T-helper 1 cell treated with Interleukin-12 subunit alpha and Interleukin-12 subunit beta and Interleukin-4 antibody, amounts not matched to agents 30 ng/mL and 1 ng/mL, for 36 hours (primary cell): ENCODE results near the gene HOXC13. TPM values are rescaled to one million over a fixed set of nuclear protein-coding genes. Genes with fewer than 3 reads are reported as not detected.

ENCODE experiments used
- intact Hi-C: fragments of 100-400 bp; cut with micrococcal nuclease; formaldehyde crosslinking; loops from one replicate; pipeline ENCODE4 v1.15.1; 2024
- total RNA-seq: library from RNA; stranded (reverse); gene quantifications from 2 replicates; pipeline ENCODE4 v1.2.3, GENCODE V29; 2022

HOXC13 gene
- total RNA-seq, 1 donor from 2014 or later, result not detected

DNA sequence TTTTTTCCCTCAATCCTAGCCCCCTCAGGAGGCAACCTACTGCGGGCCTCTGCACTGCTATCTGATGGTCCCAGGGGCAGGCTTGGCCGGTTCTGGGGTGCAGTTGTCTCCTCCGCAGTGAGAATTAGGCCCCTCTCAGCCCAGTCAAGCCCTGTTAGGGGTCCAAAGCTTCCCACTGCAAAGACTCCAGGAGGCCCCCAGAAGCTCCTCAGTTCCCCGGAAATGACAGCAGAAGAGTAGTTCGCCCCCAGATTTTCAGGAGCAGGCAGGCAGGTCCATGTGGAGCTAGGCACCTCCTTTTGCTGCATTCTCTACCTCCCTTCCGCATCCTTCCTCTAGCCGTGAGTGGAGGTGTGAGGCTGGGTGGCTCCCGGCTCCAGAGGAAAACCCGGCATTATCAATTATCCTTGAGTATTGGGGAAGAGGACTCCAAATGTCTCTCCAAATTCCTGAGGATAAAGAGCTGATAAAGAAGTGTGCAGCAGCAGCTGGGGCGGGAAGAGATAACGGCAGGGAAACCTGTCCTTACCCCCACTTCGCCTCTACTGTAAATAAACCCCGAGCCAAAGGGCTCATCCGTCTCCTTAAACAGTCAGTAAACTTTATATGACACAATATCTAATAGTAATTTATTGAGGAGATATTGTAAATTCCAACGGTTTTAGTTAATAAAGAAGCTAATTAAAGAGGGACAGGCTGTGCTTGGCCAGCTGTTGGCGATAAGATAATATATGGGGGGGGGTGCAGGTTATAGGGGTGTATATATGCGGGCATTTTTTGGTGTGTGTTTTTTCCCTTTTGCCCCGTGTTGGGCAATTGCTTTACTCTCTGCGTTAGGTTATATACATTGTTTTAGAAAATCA, 15.4 kb downstream of the HOXC13 start:
- intact Hi-C loops, result loop anchor here (2.0 to 5.0 kb wide), 2 partner anchors 23 to 33 kb away; partner anchors contain the start of gene HOXC10

DNA sequence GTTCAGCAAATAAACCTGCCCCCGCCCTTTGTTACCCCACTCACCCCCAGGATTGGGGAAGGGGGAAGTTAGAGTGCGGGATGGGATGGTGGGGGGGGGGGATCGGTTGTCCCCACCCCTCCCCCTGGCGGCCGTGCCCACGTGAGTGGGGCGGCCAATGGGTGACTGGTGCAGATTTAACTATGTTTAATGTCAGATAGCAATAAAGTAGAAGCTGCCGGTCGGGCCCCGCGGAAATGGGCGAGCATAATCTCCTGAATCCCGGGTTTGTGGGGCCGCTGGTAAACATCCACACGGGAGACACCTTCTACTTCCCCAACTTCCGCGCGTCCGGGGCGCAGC, 16.0 kb downstream of the HOXC13 start, which contains the start of gene HOXC12:
Gene HOXC12 (plus strand): TSS at position 210 of the 342 bp plus-strand sequence. CDS start 27 bp downstream, at position 237.
- intact Hi-C loops, result loop anchor here (2.0 to 5.0 kb wide), 2 partner anchors 24 to 33 kb away; partner anchors contain the start of gene HOXC10

- intact Hi-C loops, result loop anchor here (2.0 kb wide), 1 partner anchor 24 kb away; no protein-coding TSS in a partner anchor
Measured at GRCh38 chr12:53955036-53955775, 16.6 kb downstream of the HOXC13 start.

DNA sequence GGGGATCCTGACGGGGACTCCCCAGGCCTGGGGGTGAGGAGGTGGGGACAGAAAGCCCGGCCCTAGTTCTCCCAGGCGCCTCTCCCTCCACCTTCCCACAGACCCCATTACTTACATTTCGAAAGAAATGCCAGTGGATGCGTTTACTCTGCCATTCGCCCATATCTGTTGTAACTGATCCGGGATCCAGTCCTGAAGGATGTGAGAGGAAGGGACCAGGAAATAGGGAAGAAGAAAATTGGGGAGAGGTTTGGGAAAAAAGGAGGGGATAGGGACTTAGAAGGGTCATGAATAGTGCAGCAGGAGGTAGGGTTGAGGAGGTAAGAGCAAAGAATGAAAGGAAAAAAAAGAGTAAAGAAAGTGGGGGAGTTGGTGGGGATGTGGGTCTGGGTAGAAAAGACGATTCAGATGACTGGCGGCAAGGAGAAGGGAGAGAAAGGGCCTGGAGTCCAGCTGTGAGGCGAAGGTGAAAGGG, 17.2 kb downstream of the HOXC13 start:
- intact Hi-C loops, result loop anchor here (2.0 kb wide), 1 partner anchor 25 kb away; no protein-coding TSS in a partner anchor

- intact Hi-C loops, result no loop called here
Measured at GRCh38 chr12:53956251-53956887, 17.7 kb downstream of the HOXC13 start.

- intact Hi-C loops, result no loop called here
Measured at GRCh38 chr12:53956914-53957536, 18.4 kb downstream of the HOXC13 start.

GRCh38 chr12:53958128-53958527, 19.5 kb downstream of the HOXC13 start:
- intact Hi-C loops, result no loop called here

DNA sequence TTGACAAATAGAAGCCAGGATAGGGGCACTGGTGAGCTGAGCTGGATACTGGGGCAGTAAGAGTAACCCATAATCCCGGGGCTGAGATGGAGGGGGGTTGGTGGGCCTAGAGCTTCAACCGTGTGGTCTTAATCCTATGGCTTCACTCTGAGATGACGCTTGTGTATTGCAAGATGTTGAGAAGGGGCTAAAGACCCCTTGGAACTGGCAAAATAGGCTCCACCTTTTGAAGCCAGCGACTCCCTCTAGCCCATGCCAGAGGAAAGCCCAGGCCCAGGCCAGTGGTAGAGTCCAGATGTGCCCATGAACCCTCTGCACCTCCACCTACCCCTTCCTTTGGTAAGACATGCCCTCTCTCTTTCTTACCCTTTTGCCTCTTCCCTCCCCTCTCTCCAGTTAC, 20.7 kb downstream of the HOXC13 start:
- intact Hi-C loops, result no loop called here

- intact Hi-C loops, result loop anchor here (5.0 kb wide), 2 partner anchors 37 to 92 kb away; partner anchors contain the start of gene HOXC4
Measured at GRCh38 chr12:53960187-53961024, 21.8 kb downstream of the HOXC13 start.

DNA sequence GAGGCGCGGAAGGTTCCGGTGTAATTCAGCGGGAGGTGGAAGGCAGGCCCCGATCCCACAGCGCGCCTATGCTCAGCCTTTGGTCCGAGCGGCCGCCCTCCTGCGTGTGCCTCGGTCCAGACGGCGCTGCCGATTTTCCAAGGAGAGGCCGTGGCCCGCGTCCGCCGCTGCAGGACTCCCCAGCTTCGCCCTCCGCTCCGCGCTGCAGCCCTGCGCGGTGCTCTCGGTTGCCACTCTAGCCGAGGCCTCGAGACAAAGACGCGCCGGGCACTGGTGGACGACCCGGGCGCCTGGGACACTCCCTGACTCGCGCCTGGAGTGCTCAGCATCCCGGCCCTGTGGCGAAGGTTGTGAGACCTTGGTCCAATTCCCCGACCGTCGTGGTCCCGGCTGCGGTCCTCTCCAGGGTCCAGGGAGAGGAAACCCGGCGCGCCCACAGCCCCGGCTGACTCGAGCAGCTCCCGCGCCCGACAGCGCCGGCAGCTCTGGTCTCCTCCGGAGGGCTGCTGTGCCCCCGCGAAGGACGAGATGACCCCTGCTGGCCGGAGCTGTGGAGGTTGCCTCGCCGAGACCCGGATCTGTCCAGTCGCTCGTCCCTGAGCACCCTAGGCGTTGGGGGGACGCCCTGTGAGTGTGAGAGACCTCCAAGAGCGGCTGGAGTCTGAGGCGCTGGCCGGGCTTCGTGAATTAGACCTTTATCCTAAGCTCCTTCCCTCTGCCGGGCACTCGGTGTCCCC, 22.6 kb downstream of the HOXC13 start:
- intact Hi-C loops, result loop anchor here (5.0 kb wide), 2 partner anchors 36 to 91 kb away; partner anchors contain the start of gene HOXC4

DNA sequence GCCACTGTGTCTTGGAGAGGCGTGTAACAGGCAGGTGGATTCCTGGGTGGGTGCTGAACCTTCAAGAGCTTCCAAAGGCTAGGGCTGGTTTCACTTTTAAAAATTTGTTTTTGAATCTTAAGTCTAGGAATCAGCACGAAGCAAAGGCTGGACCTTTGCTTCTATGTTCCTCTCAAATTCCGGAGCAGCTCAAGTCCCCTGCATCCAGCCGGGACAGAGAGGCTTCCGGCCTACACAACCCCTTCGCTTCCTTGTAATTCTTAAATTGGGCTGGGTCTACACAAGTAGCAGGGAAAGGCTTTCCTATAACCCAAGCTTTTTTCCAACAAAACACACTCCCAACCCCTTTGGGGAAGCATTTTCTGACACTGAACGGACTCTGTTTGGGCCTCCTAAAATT, 24.4 kb downstream of the HOXC13 start:
- intact Hi-C loops, result loop anchor here (2.0 to 5.0 kb wide), 3 partner anchors 14 to 89 kb away; partner anchors contain the start of gene HOXC4

DNA sequence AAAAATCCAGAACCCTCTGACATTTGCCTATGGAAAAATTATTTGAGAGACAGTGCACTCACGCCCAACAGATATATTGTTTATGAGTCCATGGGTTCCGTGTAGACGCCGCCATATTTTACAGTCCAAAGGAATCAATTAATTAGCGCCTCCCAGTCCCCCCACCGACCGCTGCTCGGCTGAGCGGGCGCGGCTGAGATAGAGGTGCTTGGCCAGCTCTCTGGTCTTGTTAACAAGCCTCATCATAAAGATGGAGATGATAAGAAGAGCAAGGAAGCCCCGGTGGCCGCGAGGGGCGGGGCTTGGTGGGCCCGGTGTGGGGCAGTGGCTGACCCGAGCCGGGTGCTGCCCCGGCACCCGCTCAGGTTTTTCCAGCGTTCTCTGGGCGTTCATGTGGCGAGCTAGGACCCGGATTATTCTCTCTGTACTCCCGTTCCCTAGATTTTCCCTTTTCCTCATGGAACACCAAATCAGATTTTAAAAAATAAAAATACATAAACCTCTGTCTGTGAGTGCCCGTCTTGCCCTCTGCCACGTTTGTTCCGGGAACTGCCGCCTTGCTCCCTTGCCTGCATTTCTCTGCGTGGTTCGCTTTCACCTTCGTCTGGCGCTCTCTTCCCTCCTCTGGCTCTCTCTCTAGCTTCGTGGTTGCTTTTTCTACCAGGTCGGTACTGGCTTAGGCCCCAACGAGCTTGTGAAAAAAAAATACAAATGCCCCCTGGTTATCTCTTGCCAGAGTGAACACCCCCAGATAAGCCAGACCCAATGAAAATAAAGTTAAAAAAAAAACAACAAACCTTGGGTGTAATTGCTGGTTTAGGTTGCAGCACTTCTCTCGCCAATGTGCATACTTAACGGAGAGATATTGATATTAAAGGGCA, 25.0 kb downstream of the HOXC13 start:
- intact Hi-C loops, result loop anchor here (2.0 to 5.0 kb wide), 3 partner anchors 13 to 89 kb away; partner anchors contain the start of gene HOXC4

GRCh38 chr12:53964315-53964713, 25.7 kb downstream of the HOXC13 start:
- intact Hi-C loops, result loop anchor here (5.0 kb wide), 2 partner anchors 33 to 88 kb away; partner anchors contain the start of gene HOXC4

- intact Hi-C loops, result no loop called here
Measured at GRCh38 chr12:53965281-53966084, 26.9 kb downstream of the HOXC13 start.

DNA sequence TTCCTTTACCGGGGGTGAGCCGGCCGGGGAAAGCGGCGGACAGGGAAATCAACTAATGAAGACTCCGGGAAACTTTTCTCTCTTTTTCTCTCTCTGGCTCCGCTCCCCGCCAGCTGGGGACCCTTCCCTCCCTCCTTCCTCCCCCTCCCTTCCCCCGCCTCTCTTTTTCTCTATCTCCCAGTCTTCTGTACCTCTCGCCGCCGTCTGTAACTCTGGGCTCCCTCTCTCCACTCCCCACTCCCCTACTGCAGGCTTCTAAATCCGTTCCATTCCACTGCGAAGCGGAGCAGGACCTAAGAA, 27.4 kb downstream of the HOXC13 start:
- intact Hi-C loops, result no loop called here

DNA sequence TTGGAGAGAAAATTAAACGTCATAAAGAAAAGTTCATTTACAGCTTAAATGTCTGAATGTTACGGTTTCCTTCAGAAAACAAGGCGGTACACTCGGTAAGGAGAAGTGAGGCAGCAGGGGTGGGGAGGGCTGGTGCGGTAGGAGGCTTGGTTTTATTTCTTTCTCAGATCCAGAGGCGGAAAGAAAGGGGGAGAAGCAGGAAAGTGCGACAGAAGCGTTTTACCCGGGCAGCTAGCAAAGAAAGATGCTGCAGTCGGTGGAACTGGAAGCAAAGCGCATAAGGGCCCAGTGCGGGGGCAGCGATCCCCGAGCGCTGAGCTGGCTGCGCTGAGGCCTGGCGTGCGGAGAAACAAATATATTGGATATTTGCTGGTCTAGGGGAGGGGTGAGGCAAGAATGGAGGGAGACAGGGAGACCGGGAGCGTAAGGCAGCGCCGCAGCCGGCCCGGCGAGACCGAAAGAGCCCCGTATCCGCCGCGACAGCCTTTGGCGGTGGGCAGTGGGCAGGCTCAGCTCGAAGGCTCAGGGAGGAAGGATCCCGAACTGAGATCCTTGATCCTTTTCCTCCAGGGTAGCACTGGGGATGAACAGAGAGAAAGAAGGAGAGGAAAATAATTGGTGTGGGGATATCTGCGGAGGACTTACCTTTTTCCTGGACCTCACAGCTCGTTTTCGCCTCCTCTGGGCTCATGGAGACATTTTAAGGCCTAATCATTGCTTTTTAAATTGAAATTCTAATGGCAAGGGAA, 27.9 kb downstream of the HOXC13 start:
- intact Hi-C loops, result no loop called here
